IMR-90 (cell line): ENCODE measurements around the gene UGT1A4.

ENCODE experiments used
- CTCF ChIP-seq: conservative IDR thresholded peaks from 2 replicates; pipeline ENCODE4 v1.5.1; 2012; ENCODE audit warnings: mild to moderate bottlenecking, low read depth, low read length, improper control_type of control experiment
- MXI1 ChIP-seq: IDR thresholded peaks from 2 replicates; pipeline ENCODE4 v1.6.1; 2012; ENCODE audit warnings: low read depth, mild to moderate bottlenecking, low read length, moderate library complexity, borderline replicate concordance
- POLR2A ChIP-seq: IDR thresholded peaks from 2 replicates; pipeline ENCODE4 v1.6.1; 2012; ENCODE audit warnings: mild to moderate bottlenecking, low read depth, low read length
- SMC3 ChIP-seq: fragments of 150-350 bp; IDR thresholded peaks from 2 replicates; pipeline ENCODE4 v1.6.1; 2016; ENCODE audit warnings: low read depth, mild to moderate bottlenecking, antibody characterized with exemption, low read length, moderate library complexity

GRCh38 chr2:233801357-233802131, 83.0 kb downstream of the UGT1A4 start:
- TF ChIP-seq SMC3 (no peak), CTCF (0 out of 2 replicates have a peak, but pooled peaks have one; percentile 11), POLR2A (no peak), MXI1 (no peak)
